Left colon (tissue), 2 donors: ENCODE measurements around the gene PLXNC1. TPM values are rescaled to one million over a fixed set of nuclear protein-coding genes. Genes with fewer than 3 reads are reported as not detected.
A peak's percentile ranks its signal among the peaks of the same experiment; 100 is the strongest.

Source experiments
- ATAC-seq: fragments of 200-7000 bp; cut with Tn5 transposase; one replicate; pipeline ENCODE4 v1.9.1; 2020; ENCODE audit warnings: mild to moderate bottlenecking, moderate library complexity
- DNase-seq, 2 donors: peaks; one replicate each; pipeline ENCODE4 v3.0.0-alpha.2; 2020
- intact Hi-C, 2 donors: fragments of 100-400 bp; cut with DNase I in 1 of 2; cut with micrococcal nuclease in 1 of 2; formaldehyde crosslinking; loops; one replicate each; pipeline versions ENCODE4 v1.11.2 to v1.14.0; 2022; cut with DNase I, micrococcal nuclease
- total RNA-seq, 2 donors: library from RNA; stranded (reverse); fragmentation: NEBNext Ultra II Directional; extraction: Animal tissue kit (Norgen Biotek cat#: 25700); gene quantifications; one replicate each; pipeline ENCODE4 v1.2.1, GENCODE V29; 2021
- donor health status: DM: no; HTN: no; CAD: no.
- donor health status: DM: yes; HTN: yes; CAD: no.

Gene PLXNC1
- total RNA-seq, 2 donors from 2014 or later = 7.4 to 11.2 TPM

DNA sequence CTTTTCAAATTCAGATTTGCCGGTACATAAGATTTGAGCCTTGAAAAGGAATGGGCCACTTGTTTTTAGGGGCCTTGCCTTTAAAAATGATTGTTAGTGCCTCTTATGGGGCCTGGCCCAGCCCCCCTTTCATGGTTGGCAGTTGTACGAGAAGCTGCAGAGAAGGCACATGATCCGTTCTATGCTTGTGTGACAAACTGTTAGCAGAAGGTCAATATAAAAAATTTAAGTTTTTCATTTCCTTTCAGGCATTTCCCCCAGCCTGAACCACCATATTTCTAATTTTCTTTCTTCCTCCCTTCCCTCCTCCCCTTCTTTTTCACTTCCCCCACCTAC, 119.1 kb downstream of the PLXNC1 start:
- DNase-seq (no peak), ATAC-seq (no peak)
- intact Hi-C loops = no loop called here

DNA sequence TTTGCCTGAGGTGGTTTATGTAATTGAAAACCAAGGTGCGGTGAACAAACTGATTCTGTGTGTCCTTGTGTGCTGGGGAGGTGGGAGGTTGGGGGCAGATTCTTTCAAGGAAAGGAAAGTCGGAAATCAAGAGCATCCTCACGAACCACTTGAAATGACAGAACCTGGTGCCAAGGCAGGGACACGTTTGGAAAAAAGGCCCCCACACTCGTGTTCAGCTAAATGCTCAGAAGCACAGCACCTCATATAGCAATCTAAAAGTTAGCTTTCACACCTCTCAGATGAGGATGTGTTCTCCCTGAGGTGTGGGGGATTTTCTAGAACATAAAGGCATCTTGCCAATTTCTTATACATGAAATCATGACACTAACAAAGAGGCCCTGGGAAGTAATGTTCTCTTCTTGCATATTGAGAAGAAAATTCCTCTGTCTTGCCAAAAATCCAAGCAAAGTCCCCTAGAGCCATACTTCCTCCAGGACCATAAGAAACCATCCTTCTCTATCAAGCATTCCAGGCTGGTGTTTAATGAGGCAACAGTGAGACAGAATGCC, 119.6 kb downstream of the PLXNC1 start:
- DNase-seq = no peak
- no peak for ATAC-seq
- intact Hi-C loops = no loop called here

DNA sequence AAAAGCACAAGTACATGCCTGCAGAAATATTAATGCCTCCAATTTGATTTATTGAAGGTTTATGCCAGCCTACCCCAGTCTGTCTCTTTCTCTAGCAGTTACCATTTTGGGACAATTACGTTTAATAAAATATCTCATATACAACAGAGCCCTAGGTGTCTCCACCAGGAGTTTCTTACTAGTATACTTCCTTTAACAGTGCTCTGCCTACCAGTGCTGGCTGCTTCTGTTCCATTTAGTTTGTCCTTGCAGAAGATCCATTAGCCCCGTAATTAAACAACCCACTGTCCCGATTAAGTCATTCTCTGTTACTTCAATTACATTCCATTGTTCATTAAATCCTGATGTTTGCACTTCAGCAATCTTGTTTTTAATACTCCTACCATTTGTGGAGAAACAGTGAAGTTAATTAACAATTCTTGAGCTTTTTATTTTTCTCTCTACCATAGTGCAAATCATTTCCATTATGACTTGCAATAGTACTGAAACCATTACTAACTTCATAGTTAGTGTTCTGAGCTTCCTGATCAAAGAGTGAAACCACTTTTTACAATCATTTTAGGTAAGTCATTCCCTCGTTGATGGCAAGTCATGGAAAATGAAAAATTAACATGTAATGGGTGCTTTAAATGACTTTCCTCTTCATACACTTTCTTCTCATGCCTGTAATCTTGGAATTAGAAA, 121.1 kb downstream of the PLXNC1 start:
- intact Hi-C loops = no loop called here
- ATAC-seq (no peak), DNase-seq (no peak)

DNA sequence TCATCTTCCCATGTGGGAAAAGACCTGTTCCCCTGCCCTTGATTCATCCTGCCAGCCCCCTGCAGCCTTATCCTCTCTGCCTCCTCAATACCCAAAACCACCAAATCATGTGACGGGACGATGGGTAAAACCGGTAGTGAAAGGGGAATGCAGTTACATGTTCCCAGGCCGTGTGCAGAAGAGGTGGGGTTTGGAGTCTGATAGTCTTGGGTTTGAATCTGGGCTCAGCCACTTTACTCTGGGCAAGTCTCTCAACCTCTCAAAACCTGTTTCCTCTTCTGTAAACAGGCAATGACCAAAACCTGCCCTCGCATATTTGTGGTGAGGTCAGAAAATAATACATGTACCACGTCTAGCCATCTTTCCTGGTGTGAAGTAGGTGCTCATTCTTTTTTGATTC, 123.0 kb downstream of the PLXNC1 start:
- DNase-seq (no peak), ATAC-seq (no peak)
- intact Hi-C loops = no loop called here

DNA sequence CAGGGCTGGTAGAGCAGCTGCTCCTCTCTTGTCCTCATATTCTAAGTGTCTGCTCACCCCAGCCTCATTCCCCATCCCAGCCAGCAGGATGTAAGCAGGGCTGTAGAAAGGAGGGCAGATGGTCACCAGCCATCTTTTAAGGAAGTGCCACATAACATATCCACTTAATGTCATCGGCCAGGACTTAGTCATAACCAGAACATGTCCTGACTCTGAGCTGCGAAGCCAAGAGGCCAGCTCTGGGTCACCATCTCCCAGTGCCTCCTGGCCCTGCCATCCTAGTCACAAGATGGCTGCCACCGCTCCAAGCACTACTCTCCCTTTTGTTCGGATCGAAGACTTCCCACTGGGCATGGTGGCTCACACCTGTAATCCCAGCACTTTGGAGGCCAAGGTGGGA, 123.9 kb downstream of the PLXNC1 start:
- DNase-seq (no peak), ATAC-seq (no peak)
- intact Hi-C loops = no loop called here

DNA sequence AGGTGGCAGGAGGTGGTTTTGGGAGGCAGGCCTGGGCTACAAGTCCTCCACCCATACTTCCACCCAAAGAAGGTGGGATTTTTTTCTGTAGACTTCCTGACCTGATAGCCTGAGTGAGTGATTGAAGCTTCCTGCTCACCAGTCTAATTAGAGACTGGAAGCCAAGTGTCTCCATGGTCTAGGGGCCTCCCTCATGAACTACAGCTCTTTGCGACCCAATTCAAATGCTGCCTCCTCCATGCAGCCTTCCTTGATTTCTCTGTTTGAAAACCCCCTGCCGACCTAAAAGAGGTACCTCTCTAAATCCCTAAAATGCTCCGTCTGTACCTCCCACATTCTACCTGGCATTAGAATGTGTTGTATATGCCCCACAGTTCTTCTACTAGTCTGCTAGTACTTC, 124.9 kb downstream of the PLXNC1 start:
- ATAC-seq = no peak
- intact Hi-C loops = no loop called here
- no peak for DNase-seq

DNA sequence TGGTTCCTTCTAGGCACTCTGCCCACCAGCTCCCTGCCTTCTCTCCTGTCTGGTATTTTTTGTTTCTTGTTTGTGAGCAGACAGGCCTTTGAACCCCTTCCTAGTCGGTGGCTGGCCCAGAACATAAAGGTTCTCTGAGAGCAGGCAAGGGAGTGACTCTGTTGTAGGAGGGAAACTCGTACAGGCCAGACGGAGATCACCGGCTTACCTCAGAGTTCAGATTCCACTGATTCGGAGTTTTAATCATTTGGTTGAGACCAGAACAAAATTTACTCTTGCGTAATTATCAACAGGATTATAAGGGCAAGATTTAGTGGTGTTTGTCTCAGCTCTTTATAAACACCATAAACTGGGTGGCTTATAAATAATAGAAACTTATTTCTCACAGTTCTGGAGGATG, 128.3 kb downstream of the PLXNC1 start:
- DNase-seq = no peak
- peak; percentile 63 for ATAC-seq

DNA sequence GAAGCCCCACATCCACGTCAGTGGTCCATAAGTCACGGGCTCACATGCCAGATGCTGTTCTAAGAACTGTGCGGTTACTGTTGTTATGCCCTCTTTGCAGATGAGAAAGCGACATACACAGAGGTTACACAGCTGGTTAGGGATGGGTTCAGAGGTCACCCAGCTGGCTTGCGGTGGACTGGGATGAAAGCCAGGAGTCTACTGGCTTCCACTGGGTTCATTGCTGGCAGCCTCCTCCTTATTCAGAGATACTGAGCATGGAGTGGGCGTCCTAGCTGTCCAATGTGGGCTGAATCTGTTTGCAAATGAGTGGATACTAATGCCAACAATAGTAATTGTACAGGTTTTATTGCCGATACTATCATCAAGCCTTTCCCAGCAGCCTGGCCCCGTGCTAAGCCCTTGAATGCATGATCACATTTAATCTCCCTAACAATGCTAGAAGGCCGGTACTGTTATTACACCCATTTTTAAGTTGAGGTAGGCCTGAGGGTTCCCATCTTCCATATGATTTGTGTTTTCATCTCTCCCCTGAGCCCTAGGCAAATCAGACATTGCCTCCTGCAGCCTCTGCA, 129.1 kb downstream of the PLXNC1 start:
- ATAC-seq = peak; percentile 77

More for the DNA sequence above, 128.3 kb downstream of the PLXNC1 start:
- intact Hi-C loops = no loop called here

DNA sequence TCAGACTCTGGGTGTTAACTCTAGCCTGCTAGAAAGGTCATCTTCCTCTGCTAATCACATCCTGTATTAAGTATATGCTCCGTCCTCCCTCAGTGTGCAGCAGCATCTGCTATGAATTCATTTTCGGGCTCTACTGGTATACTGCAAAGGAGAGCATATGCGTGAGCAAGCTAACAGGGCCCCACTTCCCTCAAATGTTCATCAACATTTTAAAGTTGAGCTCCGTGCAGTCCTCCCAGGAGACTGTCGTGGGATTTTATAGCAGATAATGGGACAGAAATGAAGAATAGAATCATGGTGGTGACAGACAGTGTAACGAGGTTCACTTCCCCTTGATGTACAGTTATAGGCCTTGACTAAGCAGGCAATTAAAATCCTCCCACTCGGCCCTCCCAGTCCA, 131.7 kb downstream of the PLXNC1 start:
- ATAC-seq (no peak), DNase-seq (no peak)
- intact Hi-C loops = no loop called here

More for the DNA sequence above, 129.1 kb downstream of the PLXNC1 start:
- DNase-seq = no peak
- intact Hi-C loops = no loop called here

DNA sequence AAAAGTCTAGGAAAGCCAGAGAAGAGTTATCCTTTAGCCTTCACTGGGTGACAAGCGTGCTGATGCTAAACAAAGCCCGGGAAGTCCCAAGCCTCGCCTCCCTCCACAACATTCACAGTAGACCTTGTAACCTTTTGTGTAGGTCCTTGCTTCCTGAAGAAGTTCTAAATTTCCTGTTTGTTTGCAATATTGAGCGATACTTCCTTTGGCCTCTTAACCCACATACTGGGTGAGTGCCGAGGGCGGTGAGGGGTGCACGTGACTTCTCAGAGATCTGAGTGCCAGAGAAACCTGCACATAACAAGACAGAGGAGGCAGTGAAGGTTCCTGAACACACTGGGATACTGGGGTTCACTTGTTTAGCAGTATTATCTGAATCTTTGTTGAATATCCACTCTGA, 134.3 kb downstream of the PLXNC1 start:
- intact Hi-C loops = no loop called here
- no peak for ATAC-seq
- peak in 1 of 2 donors; percentile 33 for DNase-seq

DNA sequence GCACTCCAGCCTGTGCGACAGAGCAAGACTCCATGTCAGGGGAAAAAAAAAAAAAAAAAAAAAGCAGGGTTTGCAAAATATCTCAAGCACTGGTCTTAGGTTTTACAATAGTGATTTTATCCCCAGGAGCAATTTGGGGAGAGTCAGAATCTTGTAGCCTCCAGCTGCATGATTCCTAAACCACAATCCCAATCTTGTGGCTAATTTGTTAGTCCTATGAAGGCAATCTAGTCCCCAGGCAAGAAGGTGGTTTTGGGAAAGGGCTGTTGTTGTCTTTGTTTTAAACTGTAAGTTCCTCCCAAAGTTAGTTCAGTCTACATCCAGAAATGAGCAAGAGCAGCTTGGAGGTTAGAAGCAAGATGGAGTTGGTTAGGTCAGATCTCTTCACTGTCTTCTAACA, 135.7 kb downstream of the PLXNC1 start:
- intact Hi-C loops = loop anchor here in 1 of 2 donors (2.0 kb wide), 1 partner anchor 33 kb away; no protein-coding TSS in a partner anchor
- DNase-seq = no peak
- ATAC-seq = no peak

DNA sequence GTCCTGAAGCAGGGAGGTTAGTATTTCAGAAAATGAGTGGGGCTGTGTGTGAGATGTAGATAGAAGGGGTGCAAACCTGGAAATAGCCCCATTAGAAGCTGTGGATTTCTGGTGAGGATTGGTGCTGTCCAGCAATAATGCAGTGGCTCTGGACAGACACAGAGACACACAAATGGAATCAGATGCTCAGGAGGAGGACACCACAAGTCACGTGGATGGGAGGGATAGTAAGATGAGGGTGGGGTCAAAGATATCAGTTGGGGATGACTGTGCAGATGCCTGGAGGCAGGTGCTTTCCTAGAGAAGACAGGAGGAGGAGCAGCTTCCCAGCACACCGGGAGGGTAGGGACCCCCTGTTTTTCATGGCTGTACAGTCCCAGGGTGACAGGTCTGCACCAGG, 136.5 kb downstream of the PLXNC1 start:
- ATAC-seq (no peak), DNase-seq (no peak)
- intact Hi-C loops = loop anchor here in 1 of 2 donors (2.0 kb wide), 1 partner anchor 32 kb away; no protein-coding TSS in a partner anchor

DNA sequence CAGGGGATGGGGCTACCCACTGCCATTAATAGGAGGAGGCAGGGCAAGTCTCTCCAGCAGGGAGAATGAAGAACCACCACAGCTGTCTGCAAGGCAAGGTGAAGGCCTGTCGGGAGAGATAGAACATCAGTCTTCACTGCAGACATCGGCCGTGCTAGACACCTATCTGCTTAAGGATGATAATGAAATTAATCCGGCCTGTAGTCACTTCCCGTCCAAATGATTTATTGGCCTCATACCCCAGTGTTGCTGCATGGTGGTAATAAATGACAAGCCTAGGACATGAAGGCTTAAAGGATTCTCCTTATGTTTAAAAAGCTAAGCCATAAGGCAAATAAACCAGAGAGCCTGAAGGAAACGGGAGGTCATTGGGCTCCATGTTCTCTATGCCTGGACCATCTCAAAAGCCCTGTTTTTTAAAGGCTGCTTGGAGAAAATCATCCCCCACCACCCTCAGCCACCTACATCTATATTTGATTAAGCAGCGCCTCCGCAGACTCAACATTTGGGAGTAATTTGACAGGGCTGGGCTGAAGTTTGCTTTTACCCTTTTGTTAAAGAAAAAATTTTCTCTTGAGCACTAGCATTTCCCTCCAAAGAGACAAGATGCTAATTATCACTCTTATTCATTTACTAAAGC, 137.7 kb downstream of the PLXNC1 start:
- intact Hi-C loops = loop anchor here in 1 of 2 donors (2.0 kb wide), 1 partner anchor 31 kb away; no protein-coding TSS in a partner anchor
- ATAC-seq (no peak), DNase-seq (no peak)

DNA sequence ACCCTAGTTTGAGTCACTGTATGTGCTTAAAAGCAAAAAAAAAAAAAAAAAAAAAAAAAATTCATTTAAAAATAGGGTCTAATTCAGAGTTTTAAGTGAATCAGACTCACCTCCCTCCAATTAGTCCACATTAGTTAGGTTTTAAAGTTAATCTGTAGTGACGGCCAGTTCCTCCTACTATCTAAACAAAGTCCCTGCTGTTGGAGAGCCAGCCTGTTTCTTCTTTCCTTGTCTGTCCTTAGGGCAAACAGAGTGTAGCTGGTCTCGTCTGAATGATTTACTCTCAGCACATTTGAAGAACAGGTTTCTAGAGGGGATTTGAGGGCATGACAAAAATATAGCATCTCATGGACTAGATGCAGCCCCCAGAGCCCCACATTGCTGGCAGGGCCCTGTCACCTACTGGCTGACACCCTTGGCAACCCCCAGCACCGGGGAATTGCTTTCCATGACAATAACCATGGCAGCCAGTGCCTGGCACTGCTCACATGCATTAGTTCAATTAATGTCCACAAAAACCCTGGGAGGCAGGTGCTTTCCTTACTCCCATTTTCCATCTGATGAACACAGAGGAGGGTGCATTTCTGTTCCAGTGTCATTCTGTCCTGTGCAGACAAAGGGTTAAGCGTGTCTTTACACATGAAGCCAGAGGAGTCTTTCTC, 138.3 kb downstream of the PLXNC1 start:
- DNase-seq (no peak), ATAC-seq (peak; percentile 71)
- intact Hi-C loops = no loop called here

DNA sequence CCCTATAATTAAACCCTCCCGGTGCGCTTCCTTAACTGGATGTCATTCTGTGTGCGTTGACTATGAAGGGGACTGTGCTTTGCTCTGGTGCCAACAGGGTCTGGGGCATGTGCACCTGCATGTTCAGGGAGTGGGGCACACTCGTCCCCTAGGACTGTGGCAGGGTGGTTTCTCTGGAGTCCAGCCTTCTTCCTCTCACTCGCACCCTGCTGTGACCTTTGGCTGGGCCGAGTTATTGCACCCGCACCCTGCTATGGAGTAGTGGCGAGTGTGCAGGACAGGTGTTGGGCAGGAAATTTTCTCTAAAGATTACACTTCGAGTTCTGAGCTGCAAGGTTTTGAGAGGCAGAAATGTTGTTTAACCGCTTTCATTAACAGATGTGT, 138.9 kb downstream of the PLXNC1 start:
- DNase-seq (peak in 1 of 2 donors; percentile 52), ATAC-seq (peak; percentile 85)
- intact Hi-C loops = no loop called here

DNA sequence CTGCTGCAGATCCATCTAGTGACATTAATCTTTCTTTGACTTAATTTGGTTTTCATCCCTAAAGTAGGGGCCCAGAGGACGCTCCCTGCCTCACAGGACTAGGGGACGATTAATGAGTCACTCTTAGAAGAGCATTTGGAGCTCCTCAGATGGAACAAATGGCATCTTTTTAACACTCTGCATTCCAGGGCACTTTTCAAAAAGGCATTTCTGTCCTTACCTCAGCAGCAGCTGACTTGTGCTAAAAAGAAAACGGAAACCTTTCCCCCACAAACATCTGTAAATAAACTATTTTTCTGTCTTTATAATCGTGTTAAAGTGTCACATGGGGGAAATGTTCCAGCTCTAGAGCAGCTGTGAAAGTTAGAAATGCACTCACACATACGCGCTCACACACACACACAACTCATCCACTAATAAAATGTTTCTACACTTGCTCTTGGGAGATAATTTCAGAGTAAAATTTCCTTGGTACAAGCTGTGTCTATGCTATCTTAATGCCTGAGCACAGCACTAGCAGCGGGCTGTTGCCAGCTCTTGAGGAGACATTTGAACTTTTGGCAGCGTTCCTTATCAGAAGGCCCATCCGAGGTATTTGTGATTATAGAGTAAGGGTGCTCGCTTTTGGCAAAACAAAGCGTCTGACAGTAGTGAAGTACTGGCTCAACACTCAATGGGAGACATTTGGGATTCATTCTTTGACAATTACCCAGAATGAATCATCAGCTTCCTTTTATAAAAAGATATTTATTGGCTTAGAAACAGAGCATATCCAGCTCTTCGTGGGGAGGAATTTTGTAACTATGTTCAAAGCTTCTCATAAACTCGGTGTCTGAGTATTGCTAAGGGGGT, 141.3 kb downstream of the PLXNC1 start:
- DNase-seq (no peak), ATAC-seq (no peak)
- intact Hi-C loops = no loop called here

DNA sequence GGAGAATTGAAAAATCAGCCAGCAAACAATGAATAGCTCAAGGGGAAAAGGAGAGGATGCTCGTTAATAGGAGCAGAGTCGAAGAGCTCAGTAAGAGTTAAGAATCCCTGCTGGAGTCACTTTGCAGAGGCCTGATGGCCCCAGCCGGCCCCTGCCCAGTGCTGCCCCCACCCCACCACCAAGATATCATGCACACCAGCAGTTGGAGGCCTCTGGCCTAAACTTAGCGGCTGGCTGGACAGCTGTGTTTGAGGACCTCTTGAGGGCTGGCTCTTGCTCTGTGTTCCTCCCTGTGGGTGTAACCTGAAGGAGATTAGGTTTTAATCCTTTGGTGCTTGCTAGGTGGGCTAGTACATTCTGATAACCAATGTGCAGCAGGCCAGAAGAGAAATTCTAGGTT, 142.0 kb downstream of the PLXNC1 start:
- no peak for DNase-seq
- intact Hi-C loops = no loop called here
- ATAC-seq = no peak

DNA sequence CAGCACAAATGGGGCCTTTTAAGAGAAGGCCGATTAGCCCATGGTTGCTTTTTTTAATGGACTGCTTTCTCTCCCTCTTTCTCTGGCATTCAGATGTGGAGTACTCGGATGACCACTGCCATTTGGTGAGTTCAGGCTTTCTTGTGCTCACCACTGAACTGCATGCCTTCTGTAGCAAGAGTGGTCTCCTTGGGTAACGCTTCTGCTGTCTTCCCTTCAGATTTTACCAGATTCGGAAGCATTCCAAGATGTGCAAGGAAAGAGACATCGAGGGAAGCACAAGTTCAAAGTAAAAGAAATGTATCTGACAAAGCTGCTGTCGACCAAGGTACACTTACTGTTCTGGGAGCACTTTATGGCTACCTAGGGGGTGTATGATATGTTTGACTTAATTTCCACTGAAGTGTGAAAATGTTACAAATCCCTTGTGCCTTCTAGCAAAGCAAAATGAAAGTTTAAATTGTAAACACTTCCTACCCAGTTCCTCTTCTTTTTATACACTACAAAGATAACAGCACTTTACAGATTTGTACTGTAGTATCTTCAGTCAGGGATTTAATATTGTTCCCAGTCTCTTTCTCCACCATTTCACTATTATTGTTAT, 148.8 kb downstream of the PLXNC1 start:
- DNase-seq (no peak), ATAC-seq (no peak)
- intact Hi-C loops = no loop called here
